ENCODE results near the gene SLC16A1.

GRCh38 chr1:112904831-112905261 is 51.1 kb downstream of the SLC16A1 start:
- TF ChIP-seq EP300 (IDR thresholded peaks at IDR 0.05): no peak
- TF ChIP-seq, protein P1, sequence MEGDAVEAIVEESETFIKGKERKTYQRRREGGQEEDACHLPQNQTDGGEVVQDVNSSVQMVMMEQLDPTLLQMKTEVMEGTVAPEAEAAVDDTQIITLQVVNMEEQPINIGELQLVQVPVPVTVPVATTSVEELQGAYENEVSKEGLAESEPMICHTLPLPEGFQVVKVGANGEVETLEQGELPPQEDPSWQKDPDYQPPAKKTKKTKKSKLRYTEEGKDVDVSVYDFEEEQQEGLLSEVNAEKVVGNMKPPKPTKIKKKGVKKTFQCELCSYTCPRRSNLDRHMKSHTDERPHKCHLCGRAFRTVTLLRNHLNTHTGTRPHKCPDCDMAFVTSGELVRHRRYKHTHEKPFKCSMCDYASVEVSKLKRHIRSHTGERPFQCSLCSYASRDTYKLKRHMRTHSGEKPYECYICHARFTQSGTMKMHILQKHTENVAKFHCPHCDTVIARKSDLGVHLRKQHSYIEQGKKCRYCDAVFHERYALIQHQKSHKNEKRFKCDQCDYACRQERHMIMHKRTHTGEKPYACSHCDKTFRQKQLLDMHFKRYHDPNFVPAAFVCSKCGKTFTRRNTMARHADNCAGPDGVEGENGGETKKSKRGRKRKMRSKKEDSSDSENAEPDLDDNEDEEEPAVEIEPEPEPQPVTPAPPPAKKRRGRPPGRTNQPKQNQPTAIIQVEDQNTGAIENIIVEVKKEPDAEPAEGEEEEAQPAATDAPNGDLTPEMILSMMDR (IDR thresholded peaks at IDR 0.05): no peak

All from ovary (tissue), 3 donors.